Spleen (tissue), 11 donors: ENCODE measurements around the gene ABCA13. TPM values are rescaled to one million over a fixed set of nuclear protein-coding genes. Genes with fewer than 3 reads are reported as not detected.

ENCODE experiments used
- DNase-seq: peaks from one replicate; pipeline ENCODE4 v3.0.0-alpha.2; 2020
- H3K27ac ChIP-seq, 8 donors: fragments of 200-600 bp; sonication (generic) in 7 of 8; 1 replicate in 4 of 8; 2 replicates in 4 of 8; pipeline versions ENCODE4 v1.5.0 to v1.8.0; 2016 to 2021; ENCODE audit warnings: inconsistent platforms in 4 of 8, mild to moderate bottlenecking in 4 of 8, moderate library complexity in 1 of 8
- H3K27me3 ChIP-seq, 7 donors: fragments of 200-600 bp; sonication (generic) in 6 of 7; replicated peaks in 1 of 7; 1 replicate in 4 of 7; 2 replicates in 3 of 7; pipeline versions ENCODE4 v1.5.0 to v1.8.0; 2016 to 2021; ENCODE audit warnings: inconsistent platforms in 3 of 7, mild to moderate bottlenecking in 1 of 7
- H3K36me3 ChIP-seq, 6 donors: fragments of 200-600 bp; sonication (generic) in 5 of 6; 1 replicate in 4 of 6; 2 replicates in 2 of 6; pipeline versions ENCODE4 v1.5.0 to v1.8.0; 2016 to 2021; ENCODE audit warnings: inconsistent platforms in 2 of 6
- H3K4me1 ChIP-seq, 6 donors: fragments of 200-600 bp; sonication (generic) in 5 of 6; 1 replicate in 3 of 6; 2 replicates in 3 of 6; pipeline versions ENCODE4 v1.5.0 to v1.8.0; 2016 to 2021; ENCODE audit warnings: inconsistent platforms in 3 of 6
- H3K4me3 ChIP-seq, 8 donors: fragments of 200-600 bp; sonication (generic) in 7 of 8; 1 replicate in 4 of 8; 2 replicates in 4 of 8; pipeline versions ENCODE4 v1.5.0 to v1.8.0; 2016 to 2021; ENCODE audit warnings: inconsistent platforms in 4 of 8, mild to moderate bottlenecking in 4 of 8, moderate library complexity in 2 of 8
- H3K9me3 ChIP-seq, 8 donors: fragments of 200-600 bp; sonication (generic) in 7 of 8; 1 replicate in 4 of 8; 2 replicates in 4 of 8; pipeline versions ENCODE4 v1.5.0 to v1.8.0; 2016 to 2021; ENCODE audit warnings: inconsistent platforms in 4 of 8
- POLR2A ChIP-seq, 3 donors: fragments of 450-650 bp; IDR thresholded peaks; one replicate each; pipeline ENCODE4 v1.5.1; 2017; ENCODE audit warnings: antibody characterized with exemption in 3 of 3, mild to moderate bottlenecking in 1 of 3
- POLR2AphosphoS5 ChIP-seq, 3 donors: sonication (generic); formaldehyde crosslinking; IDR thresholded peaks; one replicate each; pipeline ENCODE4 v1.5.1; 2017; ENCODE audit warnings: antibody characterized with exemption in 3 of 3
- WGBS, 5 donors: extraction: QIAGEN DNeasy Blood & Tissue Kit in 3 of 5; methylation state at CpG; one replicate each; pipeline versions ENCODE4 v1.1.5 to v1.1.7; 2013 to 2018; 5-methylcytosine and 5-hydroxymethylcytosine counted together
- intact Hi-C: fragments of 100-400 bp; cut with DNase I; formaldehyde crosslinking; loops from one replicate; pipeline ENCODE4 v1.15.0; 2023; ENCODE audit warnings: low total_unique reads
- polyA plus RNA-seq, 3 donors: library from polyadenylated mRNA; stranded (reverse); fragments of 200-250 nt; gene quantifications; one replicate each; pipeline ENCODE4 v1.2.1, GENCODE V29; 2013
- total RNA-seq, 7 donors: library from RNA; depleted of rRNA in 3 of 7; stranded (reverse); fragments of >200 nt in 3 of 7; fragmentation: NEBNext Ultra II Directional in 4 of 7; extraction: Animal tissue kit (Norgen Biotek cat#: 25700) in 4 of 7; gene quantifications; one replicate each; pipeline versions ENCODE4 v1.1.0 to v1.2.1, GENCODE V29; 2016 to 2021
- TF ChIP-seq, protein P1 (sequence below), 11 experiments: fragments of 200-600 bp in 7 of 11; fragments of 450-650 bp in 4 of 11; sonication (generic) in 4 of 11; IDR thresholded peaks in 8 of 11; conservative IDR thresholded peaks in 3 of 11; 1 replicate in 7 of 11; 2 replicates in 4 of 11; pipeline versions ENCODE4 v1.4.0 to v1.8.0; 2016 to 2021; ENCODE audit warnings: antibody characterized with exemption in 11 of 11, inconsistent platforms in 4 of 11, mild to moderate bottlenecking in 1 of 11
- donor health status: healthy with polysubstance abuse.
- donor health status: DM: no; HTN: no; CAD: no; lungs with moderate emphysema.
- donor health status: DM: no; HTN: no; CAD: no.
- donor health status: Bipolar disorder and iron deficiency.
- donor health status: healthy.
- donor health status: DM: no; HTN: no; CAD: no.
- donor health status: DM: yes; HTN: yes; CAD: no.

ABCA13 gene
- total and polyA plus RNA-seq, 10 donors: 0.02 to 19.0 (median 1.8) TPM

DNA sequence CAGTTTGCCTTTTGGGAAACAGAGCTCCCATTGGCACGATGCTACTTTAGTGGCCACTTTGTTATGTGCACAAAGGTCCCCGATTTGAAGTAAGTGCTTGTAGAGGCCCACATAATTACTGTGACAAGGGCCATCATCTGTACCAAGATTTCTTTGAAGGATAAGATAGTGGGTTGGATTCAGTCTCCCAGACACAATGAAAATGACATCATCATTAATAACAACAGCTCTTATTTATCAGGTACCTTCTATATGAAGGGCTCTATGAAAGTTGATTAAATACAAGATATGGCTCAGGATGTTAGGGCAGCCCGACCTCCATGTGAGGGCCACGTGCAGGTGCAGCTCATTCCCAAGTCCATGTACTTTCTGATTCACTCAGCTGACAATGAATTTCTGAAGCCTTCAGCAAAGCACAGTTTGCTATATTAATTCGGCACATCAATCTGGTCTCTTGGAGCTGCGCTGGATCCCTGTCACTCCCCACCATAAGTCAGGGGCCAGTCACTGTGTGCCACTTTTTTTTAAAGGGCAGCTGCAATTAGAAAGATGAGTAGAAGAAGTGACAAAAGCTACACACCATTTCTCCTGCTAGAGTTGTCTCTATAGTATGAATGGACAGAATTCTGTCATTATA is 140.3 kb downstream of the ABCA13 start:
- no peaks in the 10 kb centered on the region for H3K9me3 ChIP-seq
- no peak for TF ChIP-seq POLR2A (IDR thresholded peaks at IDR 0.05)
- no peak for TF ChIP-seq POLR2AphosphoS5 (IDR thresholded peaks at IDR 0.05)
- TF ChIP-seq, protein P1, sequence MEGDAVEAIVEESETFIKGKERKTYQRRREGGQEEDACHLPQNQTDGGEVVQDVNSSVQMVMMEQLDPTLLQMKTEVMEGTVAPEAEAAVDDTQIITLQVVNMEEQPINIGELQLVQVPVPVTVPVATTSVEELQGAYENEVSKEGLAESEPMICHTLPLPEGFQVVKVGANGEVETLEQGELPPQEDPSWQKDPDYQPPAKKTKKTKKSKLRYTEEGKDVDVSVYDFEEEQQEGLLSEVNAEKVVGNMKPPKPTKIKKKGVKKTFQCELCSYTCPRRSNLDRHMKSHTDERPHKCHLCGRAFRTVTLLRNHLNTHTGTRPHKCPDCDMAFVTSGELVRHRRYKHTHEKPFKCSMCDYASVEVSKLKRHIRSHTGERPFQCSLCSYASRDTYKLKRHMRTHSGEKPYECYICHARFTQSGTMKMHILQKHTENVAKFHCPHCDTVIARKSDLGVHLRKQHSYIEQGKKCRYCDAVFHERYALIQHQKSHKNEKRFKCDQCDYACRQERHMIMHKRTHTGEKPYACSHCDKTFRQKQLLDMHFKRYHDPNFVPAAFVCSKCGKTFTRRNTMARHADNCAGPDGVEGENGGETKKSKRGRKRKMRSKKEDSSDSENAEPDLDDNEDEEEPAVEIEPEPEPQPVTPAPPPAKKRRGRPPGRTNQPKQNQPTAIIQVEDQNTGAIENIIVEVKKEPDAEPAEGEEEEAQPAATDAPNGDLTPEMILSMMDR (IDR thresholded peaks at IDR 0.05 in 8 of 11, conservative IDR thresholded peaks at IDR 0.05 in 3 of 11): no peak
- 87 to 92% (median 88%) methylated on average over 6 of the region's 6 CpGs for WGBS, 5 donors
- no peaks in the 10 kb centered on the region for H3K4me1 ChIP-seq
- no peak overlapping the region for H3K4me3 ChIP-seq
- no peak for DNase-seq
- intact Hi-C loops: no loop called here
- no peak overlapping the region for H3K27ac ChIP-seq
- H3K27me3 ChIP-seq: no peaks in the 10 kb centered on the region
- H3K36me3 ChIP-seq: peaks cover 0 to 45% (median 0%) of the 10 kb centered on the region in 6 donors

DNA sequence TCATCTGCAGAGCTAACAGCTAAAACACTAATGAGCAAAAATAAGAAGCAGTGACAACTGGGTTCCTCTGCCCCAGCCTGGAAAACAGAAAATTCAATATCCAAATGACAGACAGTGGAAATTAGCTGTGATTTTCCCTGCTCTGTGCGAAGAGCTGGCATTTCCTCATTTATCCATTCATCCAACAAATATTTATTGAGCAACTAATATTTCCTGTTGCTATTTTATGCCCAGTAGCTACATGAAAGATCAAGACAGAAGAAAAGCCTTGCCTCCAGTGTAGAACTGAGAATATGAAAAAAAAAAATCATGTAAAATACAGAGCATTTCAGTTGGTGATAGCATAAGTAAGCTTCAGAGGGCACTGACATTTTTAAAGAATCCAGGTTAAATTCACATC is 140.9 kb downstream of the ABCA13 start:
- intact Hi-C loops: no loop called here
- Histone ChIP-seq H3K36me3 (peaks cover 0 to 39% (median 0%) of the 10 kb centered on the region in 6 donors), H3K27me3 (no peaks in the 10 kb centered on the region), H3K27ac (no peak overlapping the region), H3K9me3 (no peaks in the 10 kb centered on the region), H3K4me3 (no peak overlapping the region), H3K4me1 (no peaks in the 10 kb centered on the region)
- no peak for TF ChIP-seq POLR2A (IDR thresholded peaks at IDR 0.05)
- no peak for TF ChIP-seq POLR2AphosphoS5 (IDR thresholded peaks at IDR 0.05)
- TF ChIP-seq, protein P1 (IDR thresholded peaks at IDR 0.05 in 8 of 11, conservative IDR thresholded peaks at IDR 0.05 in 3 of 11): no peak
- 57 to 97% (median 69%) methylated on average over 1 of the region's 1 CpG for WGBS, 5 donors
- DNase-seq: no peak

DNA sequence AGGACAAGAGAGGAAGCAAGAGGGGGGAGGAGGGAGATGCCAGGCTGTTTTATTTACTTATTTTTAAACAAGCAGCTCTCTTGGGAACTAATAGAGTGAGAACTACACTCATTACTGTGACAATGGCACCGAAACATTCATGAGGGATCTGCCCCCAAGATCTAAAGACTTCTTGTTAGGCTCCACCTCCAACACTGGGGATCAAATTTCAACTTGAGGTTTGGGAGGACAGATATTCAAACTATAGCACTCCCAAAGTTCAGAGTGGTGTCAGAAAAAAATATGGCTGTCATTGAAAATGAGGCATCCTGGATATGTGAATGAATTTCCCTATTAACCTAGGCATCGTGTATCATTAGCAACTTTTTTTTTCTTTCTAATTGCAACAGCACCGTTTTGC is 145.5 kb downstream of the ABCA13 start:
- TF ChIP-seq, protein P1 (IDR thresholded peaks at IDR 0.05 in 8 of 11, conservative IDR thresholded peaks at IDR 0.05 in 3 of 11): no peak
- TF ChIP-seq POLR2AphosphoS5 (IDR thresholded peaks at IDR 0.05): no peak
- TF ChIP-seq POLR2A (IDR thresholded peaks at IDR 0.05): no peak
- no peak for DNase-seq
- Histone ChIP-seq H3K36me3 (peaks cover 0 to 47% (median 0%) of the 10 kb centered on the region in 6 donors), H3K9me3 (no peaks in the 10 kb centered on the region), H3K4me3 (no peak overlapping the region), H3K27me3 (no peaks in the 10 kb centered on the region), H3K27ac (peak overlapping the region in 1 of 8 donors; percentile 20), H3K4me1 (no peaks in the 10 kb centered on the region)
- intact Hi-C loops: no loop called here
- 49 to 68% (median 64%) methylated on average over 3 of the region's 3 CpGs for WGBS, 5 donors

DNA sequence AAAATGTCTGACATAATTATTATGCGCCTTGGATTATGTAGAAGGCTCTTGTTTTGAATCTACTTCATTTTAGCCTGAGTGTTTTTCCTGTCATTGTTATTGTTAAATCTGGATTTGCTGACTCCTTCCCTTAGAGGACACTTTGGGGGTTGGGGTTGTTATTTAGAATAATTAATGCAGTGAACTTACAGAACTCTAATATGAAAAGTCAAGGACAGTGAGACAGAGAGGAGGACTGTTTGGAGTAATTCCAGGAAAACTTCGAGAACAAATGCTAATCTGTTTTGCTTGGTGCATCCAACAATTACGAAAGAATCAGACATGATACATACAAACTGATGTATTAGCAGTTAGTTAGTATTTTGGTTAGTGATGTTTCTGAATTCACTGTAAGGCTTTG is 146.1 kb downstream of the ABCA13 start:
- WGBS, 5 donors: 61 to 79% (median 76%) methylated on average over 3 of the region's 3 CpGs
- H3K4me1 ChIP-seq: no peaks in the 10 kb centered on the region
- TF ChIP-seq POLR2A (IDR thresholded peaks at IDR 0.05) (no peak), POLR2AphosphoS5 (IDR thresholded peaks at IDR 0.05) (no peak)
- TF ChIP-seq, protein P1 (IDR thresholded peaks at IDR 0.05 in 8 of 11, conservative IDR thresholded peaks at IDR 0.05 in 3 of 11): no peak
- no peak for DNase-seq
- H3K4me3 ChIP-seq: no peak overlapping the region
- H3K9me3 ChIP-seq: no peaks in the 10 kb centered on the region
- H3K27me3 ChIP-seq: no peaks in the 10 kb centered on the region
- H3K36me3 ChIP-seq: peaks cover 0 to 53% (median 0%) of the 10 kb centered on the region in 6 donors
- intact Hi-C loops: no loop called here
- peak overlapping the region in 1 of 8 donors; percentile 20 for H3K27ac ChIP-seq
